HG03175 (cell line): Measurements from ENCODE around the gene LENG9.
A peak's percentile ranks its signal among the peaks of the same experiment; 100 is the strongest.
"Not testable (repeated sequence)": the region's sequence is repeated elsewhere in the genome, so short reads cannot be mapped to it uniquely, and the experiment has no call there.

ENCODE experiments used
- ATAC-seq: cut with Tn5 transposase; IDR thresholded peaks from one replicate; pipeline ENCODE4 v1.9.1; 2021; ENCODE audit warnings: mild to moderate bottlenecking, moderate library complexity; ENCODE audit not compliant: unreplicated experiment

LENG9 gene

GRCh38 chr19:54463531-54464043 lies at the start of gene LENG9:
Gene LENG9, minus strand, starts transcription at chr19:54463778. Its CDS starts 252 bp downstream, at chr19:54463526.
- ATAC-seq: peak; percentile 67

GRCh38 chr19:54509200-54509940 lies 45.8 kb upstream of the LENG9 start:
- not testable (repeated sequence) for ATAC-seq

- ATAC-seq: not testable (repeated sequence)
Observed at GRCh38 chr19:54508487-54508886, 44.9 kb upstream of the LENG9 start.

DNA sequence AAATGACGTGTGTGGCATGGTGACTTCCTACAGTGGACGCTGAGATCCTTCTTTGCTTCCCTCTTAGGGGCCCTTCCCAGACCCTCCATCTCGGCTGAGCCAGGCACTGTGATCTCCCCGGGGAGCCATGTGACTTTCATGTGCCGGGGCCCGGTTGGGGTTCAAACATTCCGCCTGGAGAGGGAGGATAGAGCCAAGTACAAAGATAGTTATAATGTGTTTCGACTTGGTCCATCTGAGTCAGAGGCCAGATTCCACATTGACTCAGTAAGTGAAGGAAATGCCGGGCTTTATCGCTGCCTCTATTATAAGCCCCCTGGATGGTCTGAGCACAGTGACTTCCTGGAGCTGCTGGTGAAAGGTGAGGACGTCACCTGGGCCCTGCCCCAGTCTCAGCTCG lies 44.2 kb upstream of the LENG9 start:
- no peak for ATAC-seq

GRCh38 chr19:54507038-54507717 lies 43.6 kb upstream of the LENG9 start:
- ATAC-seq: not testable (repeated sequence)

- no peak for ATAC-seq
Observed at GRCh38 chr19:54506079-54506478, 42.5 kb upstream of the LENG9 start.

- ATAC-seq: not testable (repeated sequence)
Observed at GRCh38 chr19:54505542-54505941, 42.0 kb upstream of the LENG9 start.

DNA sequence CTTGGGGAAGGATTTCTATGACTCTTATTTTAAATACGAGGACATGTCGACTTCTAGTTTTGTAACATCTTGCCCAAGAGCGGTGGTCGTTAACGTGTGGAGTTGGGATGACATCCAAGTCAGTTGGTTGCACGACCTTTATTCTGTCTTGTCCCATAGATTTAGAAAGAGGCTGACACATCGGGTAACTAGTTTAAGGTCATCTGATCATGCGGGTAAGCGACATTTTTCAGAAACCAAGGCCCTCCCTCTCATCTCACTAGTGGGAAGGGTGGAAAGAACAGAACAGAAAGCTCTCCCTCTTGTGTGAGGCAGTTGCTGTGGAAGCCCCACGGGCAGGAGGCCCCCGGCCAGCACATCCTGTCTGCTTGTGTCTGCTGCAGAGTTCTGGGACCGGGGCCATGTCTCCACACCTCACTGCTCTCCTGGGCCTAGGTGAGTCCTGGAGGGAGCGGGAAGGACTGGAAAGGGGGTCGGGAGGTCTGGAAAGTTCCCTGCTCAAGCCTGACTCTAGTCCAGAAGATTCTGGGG lies 39.0 kb upstream of the LENG9 start, which contains the start of gene LAIR2:
Gene LAIR2, plus strand, starts transcription at position 314 of the 531 bp plus-strand sequence. Its CDS starts 88 bp downstream, at position 402.
- no peak for ATAC-seq

DNA sequence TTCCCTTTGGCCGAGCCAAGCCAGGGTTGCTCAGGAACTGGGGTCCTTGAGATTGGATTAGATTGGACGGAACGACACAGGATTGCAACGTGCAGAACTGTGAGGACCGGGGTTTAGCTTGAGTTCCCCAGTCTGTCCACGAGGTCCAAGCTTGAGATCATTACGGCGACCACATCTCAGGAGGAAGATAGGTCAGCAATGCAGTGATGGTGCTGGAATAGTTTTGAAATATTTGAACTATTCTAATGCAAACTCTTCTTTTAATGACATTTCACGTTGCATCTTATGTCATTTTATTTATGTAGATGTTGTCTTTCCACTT lies 34.8 kb upstream of the LENG9 start:
- not testable (repeated sequence) for ATAC-seq

- not testable (repeated sequence) for ATAC-seq
Observed at GRCh38 chr19:54497747-54498450, 34.3 kb upstream of the LENG9 start.

DNA sequence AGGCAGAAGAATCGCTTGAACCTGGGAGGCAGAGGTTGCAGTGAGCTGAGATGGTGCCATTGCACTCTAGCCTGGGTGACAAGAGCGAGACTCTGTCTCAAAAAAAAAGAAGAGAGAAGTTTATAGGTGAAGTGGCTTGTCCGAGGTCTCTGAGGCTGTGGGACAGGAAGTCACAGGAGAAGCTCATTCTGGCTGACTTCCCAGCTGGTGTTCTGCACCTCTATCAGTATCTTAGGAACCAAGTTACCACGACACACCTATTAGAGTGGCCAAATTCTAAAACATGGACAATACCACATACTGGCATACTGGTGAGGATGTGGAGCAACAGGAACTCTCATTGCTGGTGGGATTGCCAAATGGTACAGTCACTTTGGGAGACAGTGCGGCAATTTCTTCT lies 31.7 kb upstream of the LENG9 start:
- ATAC-seq: not testable (repeated sequence)

- no peak for ATAC-seq
Observed at GRCh38 chr19:54493967-54494585, 30.5 kb upstream of the LENG9 start.

DNA sequence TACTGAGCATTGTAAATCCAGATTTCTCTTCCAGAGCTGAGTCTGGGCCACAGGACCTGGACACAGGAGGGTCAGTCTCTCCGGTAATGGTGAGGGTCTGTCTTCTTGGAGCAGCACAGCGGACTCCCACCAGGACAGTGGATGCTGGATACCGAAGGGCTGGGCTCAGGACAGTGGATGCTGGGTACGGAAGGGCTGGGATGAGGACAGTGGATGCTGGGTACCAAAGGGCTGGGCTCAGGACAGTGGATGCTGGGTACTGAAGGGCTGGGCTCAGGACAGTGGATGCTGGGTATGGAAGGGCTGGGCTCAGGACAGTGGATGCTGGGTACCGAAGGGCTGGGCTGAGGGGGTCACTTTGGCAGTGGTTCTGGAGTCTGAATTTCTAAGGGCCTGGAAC lies 29.5 kb upstream of the LENG9 start:
- ATAC-seq: not testable (repeated sequence)

- ATAC-seq: no peak
Observed at GRCh38 chr19:54492568-54492967, 29.0 kb upstream of the LENG9 start.

DNA sequence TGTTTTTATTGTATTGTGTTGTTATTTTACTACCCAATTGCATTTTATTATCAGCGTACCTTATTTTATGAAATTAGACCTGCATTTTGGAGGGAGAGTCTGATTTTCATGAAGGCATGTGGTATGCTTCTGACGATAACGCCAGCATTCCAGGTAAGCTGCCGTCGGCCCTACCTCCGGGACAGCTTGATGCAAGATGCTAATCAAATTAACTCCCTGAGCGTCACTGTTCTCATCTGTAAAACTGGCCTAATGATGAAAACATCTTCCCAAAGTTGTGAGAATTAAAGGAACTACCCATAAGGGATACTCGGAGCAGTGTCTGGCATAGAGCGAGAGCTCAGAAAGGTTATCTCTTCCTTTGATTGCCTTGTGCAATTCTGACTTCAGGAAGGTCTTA lies 26.2 kb upstream of the LENG9 start:
- no peak for ATAC-seq

DNA sequence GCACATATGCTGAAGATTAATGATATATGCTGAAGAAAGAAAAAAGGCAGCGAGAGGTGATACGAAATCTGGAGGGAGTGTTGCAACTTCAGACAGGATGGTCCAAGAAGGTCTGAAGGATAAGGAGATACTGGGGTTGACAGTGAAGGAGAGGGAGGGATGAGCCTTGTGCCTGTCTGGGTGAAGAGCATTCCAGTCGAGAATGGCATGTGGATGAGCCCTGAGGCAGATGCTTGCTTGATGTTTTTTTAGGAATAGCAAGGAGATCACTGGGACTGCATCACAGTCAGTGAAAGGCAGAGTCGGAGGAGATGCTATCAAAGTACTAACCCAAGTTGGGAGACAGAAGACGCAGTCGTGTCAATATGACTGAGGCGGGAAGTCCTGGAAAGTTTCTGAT lies 25.8 kb upstream of the LENG9 start:
- no peak for ATAC-seq

DNA sequence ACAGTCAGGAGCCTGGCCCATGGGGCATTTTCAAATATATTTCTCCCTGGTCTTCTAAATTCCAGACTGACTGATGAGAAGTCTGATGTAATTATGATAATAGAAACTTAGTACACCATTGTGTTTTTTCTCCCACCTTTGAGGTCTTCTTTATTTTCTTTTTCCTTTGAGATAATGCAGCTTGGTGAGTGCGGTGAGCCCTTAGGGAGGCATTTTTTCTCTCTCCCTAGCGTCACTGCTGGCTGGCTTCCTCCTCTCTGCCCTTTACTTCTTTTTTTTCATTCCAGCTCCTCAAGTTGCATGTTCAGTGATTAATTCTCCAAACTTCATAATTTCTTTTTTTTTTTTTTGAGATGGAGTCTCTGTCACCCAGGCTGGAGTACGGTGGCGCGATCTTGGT lies 22.3 kb upstream of the LENG9 start:
- no peak for ATAC-seq

- ATAC-seq: no peak
Observed at GRCh38 chr19:54484451-54484850, 20.9 kb upstream of the LENG9 start.

DNA sequence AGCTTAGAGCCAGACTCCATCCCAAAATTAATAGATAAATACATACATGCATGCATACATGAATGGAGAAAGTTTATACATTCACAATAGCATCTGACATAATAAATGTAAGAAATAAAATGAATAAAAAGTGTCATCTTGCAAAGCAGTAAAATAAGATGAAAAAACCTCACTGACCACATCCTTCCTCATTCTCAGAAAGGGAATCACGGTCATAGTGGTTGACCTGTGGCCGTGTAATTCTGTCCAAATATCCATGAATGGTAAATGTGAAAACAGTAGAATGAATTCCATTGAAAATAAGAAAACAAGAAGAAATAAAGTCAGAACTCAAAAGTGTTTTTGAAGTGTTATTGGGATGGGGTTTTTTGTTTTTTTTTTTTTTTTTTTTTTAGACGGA lies 19.3 kb upstream of the LENG9 start:
- no peak for ATAC-seq

DNA sequence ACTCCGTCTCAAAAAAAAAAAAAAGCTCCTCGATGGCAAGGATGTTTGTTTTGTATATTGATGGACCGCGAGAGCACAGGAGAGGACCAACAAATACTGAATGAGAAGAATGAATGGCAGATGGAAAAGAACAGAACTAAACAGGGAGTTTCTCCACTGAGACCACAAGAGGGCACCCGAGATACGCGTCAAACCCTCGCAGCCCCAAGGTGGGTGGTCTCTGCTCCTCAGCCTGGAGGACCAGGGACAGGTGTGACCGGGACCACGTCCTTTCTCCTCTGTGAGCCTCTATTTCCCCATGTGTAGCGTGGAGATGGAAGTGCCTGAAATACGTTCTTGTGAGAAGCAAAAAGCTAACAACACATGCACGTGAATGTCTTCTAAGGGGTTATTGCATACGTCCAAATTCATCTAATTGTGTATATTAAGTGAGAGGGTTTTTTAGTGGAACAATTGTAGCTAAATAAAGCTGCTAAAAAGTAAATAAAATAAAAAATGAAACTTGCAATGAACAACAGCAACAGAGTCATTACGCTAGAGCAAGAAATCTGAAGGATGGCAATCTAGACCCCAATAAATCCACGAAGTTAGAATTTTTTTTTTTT lies 17.9 kb upstream of the LENG9 start:
- ATAC-seq: no peak
